HepG2 (cell line): ENCODE results near the gene SSX2IP. TPM values are rescaled to one million over a fixed set of nuclear protein-coding genes. Genes with fewer than 3 reads are reported as not detected.
"Not testable (repeated sequence)": the region's sequence is repeated elsewhere in the genome, so short reads cannot be mapped to it uniquely, and the experiment has no call there.

ENCODE experiments used
- ATAC-seq: fragments of 200-7000 bp; cut with Tn5 transposase; 3 replicates; pipeline ENCODE4 v1.9.1; 2020; ENCODE audit warnings: mild to moderate bottlenecking, moderate library complexity
- BruUV-seq: library from RNA; stranded (reverse); fragments of 400-500 nt; replicated peaks from 2 replicates; lab custom pipeline; 2021; lab: Mats Ljungman, UMichigan
- CTCF ChIA-PET: fragments of 300-600 bp; formaldehyde crosslinking; extraction: SDS; loops from one replicate; lab custom pipeline; 2021; ENCODE audit warnings: low total read pairs, inconsistent platforms, low intra/inter-chr PET ratio; lab: Yijun Ruan, JAX
- POLR2A ChIA-PET: fragments of 350-600 bp; sonication (Branson Sonifier 250); formaldehyde crosslinking; loops from one replicate; lab custom pipeline; 2020; ENCODE audit warnings: antibody characterized with exemption, inconsistent platforms; lab: Yijun Ruan, JAX
- DNase-seq: peaks from one replicate; pipeline ENCODE4 v3.0.0-alpha.2; 2015; ENCODE audit warnings: low spot score
- FAIRE-seq: peaks from 3 replicates; lab custom pipeline; 2011; peaks lifted over from hg19 to GRCh38; lab: Jason Lieb, UNC
- H2AFZ ChIP-seq: one replicate; pipeline ENCODE4 v1.6.1; 2011; ENCODE audit warnings: low read length, inconsistent platforms
- H3K27ac ChIP-seq: fragments of 300-600 bp; 3 replicates; pipeline ENCODE4 v1.8.0; 2011; ENCODE audit warnings: mixed run types, mild to moderate bottlenecking, mixed read lengths, low read length, inconsistent platforms; ENCODE audit not compliant: insufficient read depth; ENCODE audit errors: extremely low read length
- H3K27me3 ChIP-seq, 2 experiments: fragments of 200-600 bp in 1 of 2; 2 replicates in 1 of 2; 3 replicates in 1 of 2; pipeline versions ENCODE4 v1.6.0 to v1.8.0; 2011; ENCODE audit warnings: low read length in 2 of 2, mild to moderate bottlenecking in 2 of 2, moderate library complexity in 2 of 2, inconsistent platforms in 1 of 2; ENCODE audit not compliant: insufficient read depth in 2 of 2, control insufficient read depth in 1 of 2
- H3K36me3 ChIP-seq, 2 experiments: fragments of 200-600 bp in 1 of 2; replicated peaks in 1 of 2; 2 replicates in 1 of 2; 3 replicates in 1 of 2; pipeline versions ENCODE4 v1.5.1 to v1.8.0; 2011; ENCODE audit warnings: low read length in 2 of 2, inconsistent platforms in 1 of 2; ENCODE audit not compliant: insufficient read depth in 2 of 2, control insufficient read depth in 1 of 2
- H3K4me1 ChIP-seq: 2 replicates; pipeline ENCODE4 v1.5.1; 2012; ENCODE audit warnings: low read length, inconsistent platforms; ENCODE audit not compliant: insufficient read depth
- H3K4me2 ChIP-seq: 2 replicates; pipeline ENCODE4 v1.6.0; 2011; ENCODE audit warnings: low read depth, low read length, inconsistent platforms
- H3K4me3 ChIP-seq, 3 experiments: fragments of 200-600 bp in 1 of 3; sonication (generic), shearing (Covaris generic) in 1 of 3; replicated peaks in 1 of 3; 2 replicates each; pipeline ENCODE4 v1.5.1; 2011 to 2016; ENCODE audit warnings: low read length in 3 of 3, inconsistent platforms in 2 of 3, low read depth in 2 of 3, mild to moderate bottlenecking in 2 of 3, control low read depth in 1 of 3, mixed read lengths in 1 of 3; ENCODE audit not compliant: insufficient read depth in 1 of 3
- H3K79me2 ChIP-seq: one replicate; pipeline ENCODE4 v1.6.1; 2011; ENCODE audit warnings: low read length, inconsistent platforms; ENCODE audit not compliant: insufficient read depth
- H3K9ac ChIP-seq: 2 replicates; pipeline ENCODE4 v1.6.0; 2011; ENCODE audit warnings: mild to moderate bottlenecking, low read depth, low read length, inconsistent platforms; ENCODE audit not compliant: insufficient read depth
- H3K9me3 ChIP-seq: 2 replicates; pipeline ENCODE4 v1.5.1; 2012; ENCODE audit warnings: mild to moderate bottlenecking, low read length
- H4K20me1 ChIP-seq: 2 replicates; pipeline ENCODE4 v1.6.0; 2011; ENCODE audit warnings: inconsistent platforms, mild to moderate bottlenecking, low read length, moderate library complexity; ENCODE audit not compliant: insufficient read depth
- GMEB2 ChIP-seq: IDR thresholded peaks from 2 replicates; pipeline ENCODE4 v1.6.1; 2016; ENCODE audit warnings: missing biosample characterization, missing genetic modification reagents, low read depth
- JUNB ChIP-seq: sonication (generic); formaldehyde crosslinking; IDR thresholded peaks from 2 replicates; pipeline ENCODE4 v1.8.0; 2022; ENCODE audit warnings: missing genetic modification reagents, mild to moderate bottlenecking, borderline replicate concordance
- MYNN ChIP-seq: sonication (generic); formaldehyde crosslinking; IDR thresholded peaks from 2 replicates; pipeline ENCODE4 v1.4.0; 2020; ENCODE audit warnings: mild to moderate bottlenecking, low read depth, missing genetic modification reagents
- NPAS2 ChIP-seq: sonication (generic); formaldehyde crosslinking; IDR thresholded peaks from 2 replicates; pipeline ENCODE4 v1.8.0; 2022; ENCODE audit warnings: mild to moderate bottlenecking, missing genetic modification reagents, borderline replicate concordance
- POGZ ChIP-seq: sonication (generic); formaldehyde crosslinking; IDR thresholded peaks from 2 replicates; pipeline ENCODE4 v1.4.0; 2020; ENCODE audit warnings: mild to moderate bottlenecking, missing genetic modification reagents
- PTBP1 ChIP-seq: fragments of 200-400 bp; formaldehyde crosslinking; IDR thresholded peaks from 2 replicates; pipeline ENCODE4 v1.6.1; 2018; ENCODE audit warnings: low read length, low read depth; ENCODE audit not compliant: poor library complexity, severe bottlenecking
- RAD51 ChIP-seq: fragments of 450-650 bp; IDR thresholded peaks from 2 replicates; pipeline ENCODE4 v1.6.1; 2016; ENCODE audit warnings: borderline replicate concordance
- WGBS: methylation state at CpG from one replicate; pipeline ENCODE4 v1.1.6; 2017; ENCODE audit warnings: low lambda C conversion rate; 5-methylcytosine and 5-hydroxymethylcytosine counted together
- in situ Hi-C: cut with HindIII; loops from 2 replicates; pipeline ENCODE4 v1.10.0; 2017; ENCODE audit warnings: low pct_unique_long_range_greater_than_20kb; ENCODE audit not compliant: extremely low pct_ligation_motif_present
- intact Hi-C: fragments of 100-400 bp; cut with micrococcal nuclease; formaldehyde crosslinking; loops from one replicate; pipeline ENCODE4 v1.10.0; 2022; ENCODE audit not compliant: unreplicated experiment
- polyA plus RNA-seq, 8 experiments: library from polyadenylated mRNA; depleted of rRNA in 3 of 8; stranded (reverse) in 7 of 8; unstranded in 1 of 8; fragments of >200 nt; fragmentation: Illumina TruSeq in 4 of 8; extraction: Trizol in 4 of 8; gene quantifications; 2 replicates each; pipeline versions ENCODE4 v1.2.1 to v1.2.3, GENCODE V29; 2011 to 2016; ENCODE audit warnings: low read depth in 4 of 8, missing spikeins in 1 of 8, mixed read lengths in 1 of 8; ENCODE audit not compliant: insufficient read depth in 1 of 8
- total RNA-seq, 5 experiments: library from RNA; depleted of rRNA; stranded (reverse); fragments of >200 nt; fragmentation: Illumina TruSeq; extraction: Trizol; gene quantifications; 2 replicates each; pipeline ENCODE4 v1.2.3, GENCODE V29; 2016; ENCODE audit warnings: low read depth in 1 of 5

The SSX2IP gene
- total and polyA plus RNA-seq, 2 of the 13 experiments (the other 11 are each of a cell fraction or from before 2014, with no cell fraction given) = 2.7 to 23.7 TPM

GRCh38 chr1:84642774-84643173 lies 47.5 kb downstream of the SSX2IP start (continued):
- TF ChIP-seq PTBP1 = no peak
- TF ChIP-seq GMEB2 (CRISPR knock-in tag) = no peak
- no peak for TF ChIP-seq RAD51
- no peak for TF ChIP-seq JUNB (CRISPR knock-in tag)
- TF ChIP-seq POGZ (CRISPR knock-in tag) = no peak
- TF ChIP-seq NPAS2 (CRISPR knock-in tag) = no peak
- TF ChIP-seq MYNN (CRISPR knock-in tag) = no peak
- TF ChIP-seq, all 625 proteins: peak for 0

- BruUV-seq, DNase-seq, in situ Hi-C loops: not testable (repeated sequence)
Measured at GRCh38 chr1:84639731-84640130, 50.5 kb downstream of the SSX2IP start.

More at GRCh38 chr1:84639731-84640130, 50.5 kb downstream of the SSX2IP start:
- H3K27ac ChIP-seq, H3K9me3 ChIP-seq, intact Hi-C loops, H3K9ac ChIP-seq, H2AFZ ChIP-seq, H4K20me1 ChIP-seq, H3K4me1 ChIP-seq, H3K27me3 ChIP-seq, H3K79me2 ChIP-seq, H3K4me3 ChIP-seq, FAIRE-seq, H3K36me3 ChIP-seq, H3K4me2 ChIP-seq, ATAC-seq, CTCF ChIA-PET, POLR2A ChIA-PET: not testable (repeated sequence)
- 69% methylated on average over 6 of the region's 6 CpGs for WGBS
